Natural killer cell (primary cell): ENCODE results near the gene MYG1. TPM values are rescaled to one million over a fixed set of nuclear protein-coding genes. Genes with fewer than 3 reads are reported as not detected.

Experiments used
- ATAC-seq, 3 donors: fragments of 150-1000 bp in 2 of 3; fragments of 200-7000 bp in 1 of 3; cut with Tn5 transposase; 1 replicate in 1 of 3; 2 replicates in 2 of 3; pipeline ENCODE4 v1.10.0; 2021; ENCODE audit warnings: mild to moderate bottlenecking in 2 of 3, moderate library complexity in 2 of 3
- DNase-seq, 2 donors: peaks; one replicate each; pipeline versions ENCODE4 v3.0.0 to v3.0.0-alpha.2; 2013 to 2021; ENCODE audit warnings: mixed read lengths in 1 of 2
- H3K27ac ChIP-seq: one replicate; pipeline ENCODE4 v1.5.1; 2013; ENCODE audit warnings: mild to moderate bottlenecking, low read length
- H3K27me3 ChIP-seq: one replicate; pipeline ENCODE4 v1.6.1; 2013; ENCODE audit warnings: low read length; ENCODE audit not compliant: control insufficient read depth, insufficient read depth
- H3K36me3 ChIP-seq: one replicate; pipeline ENCODE4 v1.6.1; 2013; ENCODE audit warnings: low read length; ENCODE audit not compliant: control insufficient read depth, insufficient read depth
- H3K4me1 ChIP-seq: one replicate; pipeline ENCODE4 v1.6.1; 2013; ENCODE audit warnings: low read length; ENCODE audit not compliant: control insufficient read depth, insufficient read depth
- H3K4me3 ChIP-seq: one replicate; pipeline ENCODE4 v1.5.1; 2013; ENCODE audit warnings: low read length
- H3K9me3 ChIP-seq: one replicate; pipeline ENCODE4 v1.6.1; 2013; ENCODE audit warnings: low read length; ENCODE audit not compliant: control insufficient read depth, insufficient read depth
- H3K27ac Mint-ChIP-seq, 2 donors: one replicate each; pipeline ENCODE4 v1.8.0; 2022; ENCODE audit warnings: mild to moderate bottlenecking in 2 of 2, mixed read lengths in 2 of 2, moderate library complexity in 1 of 2
- H3K27me3 Mint-ChIP-seq, 2 donors: one replicate each; pipeline ENCODE4 v1.8.0; 2022; ENCODE audit warnings: low read depth in 2 of 2, mixed read lengths in 2 of 2
- H3K36me3 Mint-ChIP-seq: one replicate; pipeline ENCODE4 v1.8.0; 2022; ENCODE audit warnings: mixed read lengths
- H3K4me1 Mint-ChIP-seq, 2 donors: one replicate each; pipeline ENCODE4 v1.8.0; 2022; ENCODE audit warnings: mixed read lengths in 2 of 2
- H3K4me3 Mint-ChIP-seq: one replicate; pipeline ENCODE4 v1.8.0; 2022; ENCODE audit warnings: mild to moderate bottlenecking, moderate library complexity, mixed read lengths
- H3K9me3 Mint-ChIP-seq, 2 donors: one replicate each; pipeline ENCODE4 v1.8.0; 2022; ENCODE audit warnings: mixed read lengths in 2 of 2
- WGBS: methylation state at CpG from one replicate; pipeline ENCODE4 v1.1.7; 2013; ENCODE audit warnings: missing lambda C conversion rate; ENCODE audit not compliant: insufficient coverage; 5-methylcytosine and 5-hydroxymethylcytosine counted together
- intact Hi-C: fragments of 100-400 bp; cut with micrococcal nuclease; formaldehyde crosslinking; loops from one replicate; pipeline ENCODE4 v1.14.2; 2022
- total RNA-seq, 4 donors: library from RNA; stranded (reverse); fragments of 120-200 nt in 1 of 4; gene quantifications; one replicate each; pipeline versions ENCODE4 v1.2.3 to v1.2.4, GENCODE V29; 2013 to 2022
- TF ChIP-seq, protein P1 (sequence below): fragments of 200-600 bp; IDR thresholded peaks from one replicate; pipeline ENCODE4 v1.8.0; 2022; ENCODE audit warnings: antibody characterized with exemption

The MYG1 gene
- total RNA-seq, 3 donors from 2014 or later (not counting 1 experiment from before 2014, with no cell fraction given) = 22.8 to 30.6 (median 28.1) TPM

DNA sequence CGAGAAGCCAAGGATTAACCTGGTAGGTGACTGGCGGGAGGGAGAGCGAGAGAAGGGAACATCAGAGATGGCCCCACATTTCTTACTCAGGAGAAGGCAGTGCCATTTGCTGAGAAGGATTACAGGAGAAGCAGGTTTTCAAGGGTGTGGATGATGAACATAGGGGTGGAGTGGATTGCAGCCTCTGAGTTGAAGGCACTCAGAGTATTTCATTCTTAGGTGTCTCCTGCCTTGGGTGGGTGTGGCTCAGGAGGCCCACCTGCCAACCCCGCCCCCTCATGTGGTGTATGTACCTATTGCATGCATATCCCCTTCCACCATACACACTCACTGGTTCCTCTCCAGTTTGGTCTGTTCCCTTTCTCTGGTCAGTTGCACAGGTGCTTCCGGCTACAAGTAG is 25.1 kb upstream of the MYG1 start:
- no peak for DNase-seq
- TF ChIP-seq, protein P1, sequence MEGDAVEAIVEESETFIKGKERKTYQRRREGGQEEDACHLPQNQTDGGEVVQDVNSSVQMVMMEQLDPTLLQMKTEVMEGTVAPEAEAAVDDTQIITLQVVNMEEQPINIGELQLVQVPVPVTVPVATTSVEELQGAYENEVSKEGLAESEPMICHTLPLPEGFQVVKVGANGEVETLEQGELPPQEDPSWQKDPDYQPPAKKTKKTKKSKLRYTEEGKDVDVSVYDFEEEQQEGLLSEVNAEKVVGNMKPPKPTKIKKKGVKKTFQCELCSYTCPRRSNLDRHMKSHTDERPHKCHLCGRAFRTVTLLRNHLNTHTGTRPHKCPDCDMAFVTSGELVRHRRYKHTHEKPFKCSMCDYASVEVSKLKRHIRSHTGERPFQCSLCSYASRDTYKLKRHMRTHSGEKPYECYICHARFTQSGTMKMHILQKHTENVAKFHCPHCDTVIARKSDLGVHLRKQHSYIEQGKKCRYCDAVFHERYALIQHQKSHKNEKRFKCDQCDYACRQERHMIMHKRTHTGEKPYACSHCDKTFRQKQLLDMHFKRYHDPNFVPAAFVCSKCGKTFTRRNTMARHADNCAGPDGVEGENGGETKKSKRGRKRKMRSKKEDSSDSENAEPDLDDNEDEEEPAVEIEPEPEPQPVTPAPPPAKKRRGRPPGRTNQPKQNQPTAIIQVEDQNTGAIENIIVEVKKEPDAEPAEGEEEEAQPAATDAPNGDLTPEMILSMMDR = no peak
- ATAC-seq = no peak
- no peak overlapping the region for H3K4me3 Mint-ChIP-seq
- H3K9me3 ChIP-seq = no peaks in the 10 kb centered on the region
- no peak overlapping the region for H3K27ac Mint-ChIP-seq
- H3K27me3 ChIP-seq = no peaks in the 10 kb centered on the region
- H3K36me3 Mint-ChIP-seq = no peaks in the 10 kb centered on the region
- H3K4me1 ChIP-seq = peaks cover under 1% of the 10 kb centered on the region
- no peaks in the 10 kb centered on the region for H3K27me3 Mint-ChIP-seq
- no peaks in the 10 kb centered on the region for H3K4me1 Mint-ChIP-seq
- H3K4me3 ChIP-seq = no peak overlapping the region
- intact Hi-C loops = no loop called here
- no peaks in the 10 kb centered on the region for H3K9me3 Mint-ChIP-seq
- no peaks in the 10 kb centered on the region for H3K36me3 ChIP-seq
- WGBS = 98% methylated on average over 4 of the region's 5 CpGs
- H3K27ac ChIP-seq = no peak overlapping the region

DNA sequence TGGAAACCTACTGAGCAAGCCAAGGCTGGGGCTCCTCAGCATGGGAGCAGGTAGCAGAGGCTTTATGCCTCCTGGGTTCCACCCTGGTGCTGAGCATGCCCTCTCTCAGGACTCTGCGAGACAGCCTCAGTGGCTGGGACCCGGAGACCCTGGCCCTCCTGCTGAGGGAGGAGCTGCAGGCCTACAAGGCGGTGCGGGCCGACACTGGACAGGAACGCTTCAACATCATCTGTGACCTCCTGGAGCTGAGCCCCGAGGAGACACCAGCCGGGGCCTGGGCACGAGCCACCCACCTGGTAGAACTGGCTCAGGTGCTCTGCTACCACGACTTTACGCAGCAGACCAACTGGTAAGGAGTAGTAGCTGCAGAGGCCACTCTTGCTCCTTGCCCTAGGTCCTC is 23.0 kb upstream of the MYG1 start:
- H3K4me3 Mint-ChIP-seq = no peak overlapping the region
- no peaks in the 10 kb centered on the region for H3K9me3 Mint-ChIP-seq
- intact Hi-C loops = no loop called here
- no peak for ATAC-seq
- Histone ChIP-seq H3K4me1 (no peaks in the 10 kb centered on the region), H3K27ac (no peak overlapping the region), H3K27me3 (no peaks in the 10 kb centered on the region), H3K4me3 (no peak overlapping the region), H3K36me3 (no peaks in the 10 kb centered on the region), H3K9me3 (no peaks in the 10 kb centered on the region)
- no peaks in the 10 kb centered on the region for H3K4me1 Mint-ChIP-seq
- WGBS = 98% methylated on average over 11 of the region's 11 CpGs
- TF ChIP-seq, protein P1 = no peak
- DNase-seq = no peak
- H3K27ac Mint-ChIP-seq = no peak overlapping the region
- no peaks in the 10 kb centered on the region for H3K36me3 Mint-ChIP-seq
- no peaks in the 10 kb centered on the region for H3K27me3 Mint-ChIP-seq

DNA sequence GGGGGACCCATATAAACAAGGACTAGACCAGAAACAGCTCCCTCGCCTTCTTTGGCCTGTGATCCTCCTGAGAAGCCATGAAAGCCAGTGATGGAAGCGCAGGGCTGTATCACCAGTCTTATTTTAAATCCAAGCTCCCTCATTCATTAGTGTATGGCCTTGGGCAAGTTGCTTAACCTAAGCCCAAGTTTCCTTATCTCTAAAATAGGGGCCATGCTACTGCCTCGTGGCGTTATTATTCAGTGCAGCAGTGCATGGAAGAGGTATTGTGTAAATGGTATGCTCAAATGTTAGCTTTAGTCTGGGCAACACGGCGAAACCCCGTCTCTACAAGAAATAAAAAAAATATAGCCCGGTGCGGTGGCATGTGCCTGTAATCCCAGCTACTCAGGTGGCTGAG is 21.5 kb upstream of the MYG1 start:
- H3K9me3 Mint-ChIP-seq = no peaks in the 10 kb centered on the region
- TF ChIP-seq, protein P1 = no peak
- Histone ChIP-seq H3K27ac (no peak overlapping the region), H3K27me3 (no peaks in the 10 kb centered on the region), H3K36me3 (no peaks in the 10 kb centered on the region), H3K9me3 (no peaks in the 10 kb centered on the region), H3K4me1 (no peaks in the 10 kb centered on the region), H3K4me3 (no peak overlapping the region)
- H3K36me3 Mint-ChIP-seq = no peaks in the 10 kb centered on the region
- no peak overlapping the region for H3K27ac Mint-ChIP-seq
- H3K4me3 Mint-ChIP-seq = no peak overlapping the region
- DNase-seq (no peak), ATAC-seq (no peak)
- intact Hi-C loops = no loop called here
- H3K27me3 Mint-ChIP-seq = no peaks in the 10 kb centered on the region
- no peaks in the 10 kb centered on the region for H3K4me1 Mint-ChIP-seq
- WGBS = over 99% methylated on average over 9 of the region's 9 CpGs

DNA sequence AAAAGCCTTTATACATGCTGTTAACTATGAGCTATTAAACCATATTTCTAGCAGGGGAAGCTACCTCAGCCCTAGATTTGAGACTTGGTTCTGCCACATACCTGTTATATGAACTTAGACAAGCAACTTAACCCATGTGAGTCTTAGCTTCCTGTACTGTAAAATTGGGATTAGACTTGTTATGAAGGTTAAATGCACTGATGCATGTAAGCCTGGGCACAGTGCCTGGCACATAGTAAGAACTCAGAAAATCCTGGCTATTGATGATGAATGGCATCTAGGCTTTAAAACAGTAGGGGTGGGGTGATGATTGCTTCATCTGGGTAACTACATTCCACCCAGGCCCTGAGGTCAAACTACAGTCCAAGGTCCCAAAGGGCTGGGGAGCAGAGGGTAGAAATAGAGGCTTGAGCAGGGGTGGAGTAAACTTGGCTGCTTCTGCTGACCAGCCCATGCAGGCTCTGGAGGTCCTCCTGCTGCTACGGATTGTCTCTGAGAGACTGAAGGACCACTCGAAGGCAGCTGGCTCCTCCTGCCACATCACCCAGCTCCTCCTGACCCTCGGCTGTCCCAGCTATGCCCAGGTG is 20.1 kb upstream of the MYG1 start:
- Histone ChIP-seq H3K4me3 (no peak overlapping the region), H3K27ac (no peak overlapping the region), H3K4me1 (no peaks in the 10 kb centered on the region), H3K9me3 (no peaks in the 10 kb centered on the region), H3K36me3 (no peaks in the 10 kb centered on the region), H3K27me3 (no peaks in the 10 kb centered on the region)
- DNase-seq (no peak), ATAC-seq (no peak)
- H3K4me1 Mint-ChIP-seq = no peaks in the 10 kb centered on the region
- no peak overlapping the region for H3K4me3 Mint-ChIP-seq
- no peaks in the 10 kb centered on the region for H3K9me3 Mint-ChIP-seq
- TF ChIP-seq, protein P1 = no peak
- no peaks in the 10 kb centered on the region for H3K36me3 Mint-ChIP-seq
- no peaks in the 10 kb centered on the region for H3K27me3 Mint-ChIP-seq
- H3K27ac Mint-ChIP-seq = no peak overlapping the region
- WGBS = 95% methylated on average over 3 of the region's 3 CpGs
- intact Hi-C loops = no loop called here
